Testis (tissue), 2 donors: Measurements from ENCODE around the gene IL22.

Source experiments
- CTCF ChIP-seq, 3 experiments: fragments of 450-650 bp in 2 of 3; fragments of 200-600 bp in 1 of 3; sonication (generic) in 1 of 3; IDR thresholded peaks; one replicate each; pipeline ENCODE4 v1.5.1; 2016 to 2019; ENCODE audit warnings: antibody characterized with exemption in 3 of 3, mild to moderate bottlenecking in 2 of 3, moderate library complexity in 1 of 3
- POLR2A ChIP-seq: fragments of 450-650 bp; IDR thresholded peaks from one replicate; pipeline ENCODE4 v1.6.1; 2017; ENCODE audit warnings: antibody characterized with exemption, mild to moderate bottlenecking, moderate library complexity

- TF ChIP-seq CTCF (IDR thresholded peaks at IDR 0.05) (no peak), POLR2A (no peak)
Observed at GRCh38 chr12:68285541-68285940, 32.1 kb upstream of the IL22 start.
